Activated T-helper 17 cell treated with anti-CD3 and anti-CD28 coated beads, Interleukin-2, amount 50 U/mL, for 72 hours (primary cell): ENCODE measurements around the gene ZNF71. TPM values are rescaled to one million over a fixed set of nuclear protein-coding genes. Genes with fewer than 3 reads are reported as not detected.

ENCODE experiments used
- ATAC-seq: fragments of 150-1000 bp; cut with Tn5 transposase; replicated peaks from 2 replicates; pipeline ENCODE4 v1.10.0; 2021; ENCODE audit warnings: mild to moderate bottlenecking, moderate library complexity
- H3K27ac Mint-ChIP-seq: one replicate; pipeline ENCODE4 v1.8.0; 2022; ENCODE audit warnings: mixed read lengths
- H3K27me3 Mint-ChIP-seq: one replicate; pipeline ENCODE4 v1.8.0; 2022; ENCODE audit warnings: mixed read lengths
- H3K36me3 Mint-ChIP-seq: one replicate; pipeline ENCODE4 v1.8.0; 2022; ENCODE audit warnings: low read depth, mild to moderate bottlenecking, mixed read lengths
- H3K4me1 Mint-ChIP-seq: one replicate; pipeline ENCODE4 v1.8.0; 2022; ENCODE audit warnings: mixed read lengths
- H3K4me3 Mint-ChIP-seq: one replicate; pipeline ENCODE4 v1.8.0; 2022; ENCODE audit warnings: mild to moderate bottlenecking, mixed read lengths
- H3K9me3 Mint-ChIP-seq: one replicate; pipeline ENCODE4 v1.8.0; 2022; ENCODE audit warnings: mixed read lengths
- total RNA-seq, 2 donors: library from RNA; stranded (reverse); gene quantifications; one replicate each; pipeline ENCODE4 v1.2.3, GENCODE V29; 2022

Gene ZNF71
- total RNA-seq, 2 donors from 2014 or later = 4.3 to 4.8 TPM

- Mint-ChIP-seq H3K9me3 (peaks cover 26% of the 10 kb centered on the region), H3K36me3 (peaks cover 69% of the 10 kb centered on the region), H3K4me1 (peaks cover 3% of the 10 kb centered on the region), H3K27me3 (no peaks in the 10 kb centered on the region), H3K4me3 (no peak overlapping the region), H3K27ac (no peak overlapping the region)
- ATAC-seq = no peak
Observed at GRCh38 chr19:56603829-56604228, 8.7 kb downstream of the ZNF71 start.

DNA sequence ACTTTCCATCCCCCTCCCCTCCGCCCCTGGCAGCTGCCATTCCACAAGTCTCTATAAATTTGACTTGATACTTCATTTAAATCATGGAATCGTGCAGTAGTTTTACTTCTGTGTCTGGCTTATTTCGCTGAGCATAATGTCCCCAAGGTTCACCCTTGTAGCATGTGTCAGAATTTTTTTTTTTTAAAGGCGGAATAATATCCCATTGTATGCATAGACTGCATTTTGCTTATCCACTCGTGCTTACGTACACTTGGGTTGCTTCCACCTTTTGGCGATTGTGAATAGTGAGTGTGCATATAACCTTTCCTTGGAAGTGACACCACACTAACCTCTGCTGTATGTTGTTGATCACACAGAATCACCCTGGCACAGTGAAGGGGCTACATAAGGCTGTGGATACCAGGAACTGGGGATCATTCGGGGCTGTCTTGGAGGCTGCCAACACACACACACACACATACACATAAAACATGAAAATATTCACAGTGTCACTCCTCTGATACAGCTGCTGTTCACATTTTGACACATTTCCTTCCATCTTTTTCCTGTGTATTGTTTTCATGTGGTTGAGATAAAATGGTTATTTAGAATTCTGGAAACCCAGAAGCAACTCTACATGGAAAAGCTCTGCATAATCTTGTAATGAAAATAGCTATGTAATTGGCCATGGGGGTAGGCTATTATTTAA, 13.3 kb downstream of the ZNF71 start:
- H3K9me3 Mint-ChIP-seq = peaks cover 33% of the 10 kb centered on the region
- peaks cover 63% of the 10 kb centered on the region for H3K36me3 Mint-ChIP-seq
- H3K4me1 Mint-ChIP-seq = no peaks in the 10 kb centered on the region
- H3K27ac Mint-ChIP-seq = no peak overlapping the region
- ATAC-seq = no peak
- no peak overlapping the region for H3K4me3 Mint-ChIP-seq
- no peaks in the 10 kb centered on the region for H3K27me3 Mint-ChIP-seq

DNA sequence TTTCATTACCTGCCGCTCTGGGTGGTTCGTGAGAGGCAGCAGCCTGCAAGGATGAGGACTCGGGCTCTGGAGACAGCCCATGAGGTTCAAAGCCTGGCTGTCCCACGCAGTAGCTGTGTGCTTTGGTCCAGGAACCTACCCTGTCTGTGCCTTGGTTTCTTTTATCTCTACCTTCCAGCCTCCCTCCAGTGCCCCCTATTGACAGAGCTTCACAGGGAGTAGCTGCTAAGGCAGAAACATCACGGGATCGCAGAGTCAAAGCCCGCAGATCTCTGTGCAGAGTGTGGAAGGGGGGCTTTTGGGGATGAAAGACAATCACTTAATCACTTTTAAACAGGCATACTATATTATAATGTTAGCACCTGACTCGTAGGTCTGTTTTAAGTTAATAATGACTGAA, 16.2 kb downstream of the ZNF71 start:
- Mint-ChIP-seq H3K27me3 (no peaks in the 10 kb centered on the region), H3K4me3 (no peak overlapping the region), H3K4me1 (no peaks in the 10 kb centered on the region), H3K36me3 (peaks cover 75% of the 10 kb centered on the region), H3K27ac (no peak overlapping the region), H3K9me3 (peaks cover 48% of the 10 kb centered on the region)
- no peak for ATAC-seq

DNA sequence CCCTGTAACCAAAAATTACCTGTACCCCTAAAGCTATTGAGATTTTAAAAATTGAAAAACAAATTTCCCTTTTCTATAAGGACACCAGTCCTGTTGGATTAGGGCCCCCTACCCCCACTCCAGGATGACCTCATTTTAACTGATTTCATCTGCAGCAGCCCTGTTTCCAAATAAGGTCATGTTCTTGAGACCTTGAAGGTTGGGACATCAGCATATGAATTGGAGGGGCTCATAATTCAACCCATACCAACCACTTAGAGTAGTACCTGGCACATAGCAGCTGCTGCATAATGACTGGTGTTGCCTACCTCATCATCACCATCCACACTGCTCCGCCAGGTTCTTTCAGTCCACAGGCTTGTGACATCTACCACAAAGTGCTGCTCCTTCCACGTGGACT, 17.6 kb downstream of the ZNF71 start:
- H3K27ac Mint-ChIP-seq = no peak overlapping the region

DNA sequence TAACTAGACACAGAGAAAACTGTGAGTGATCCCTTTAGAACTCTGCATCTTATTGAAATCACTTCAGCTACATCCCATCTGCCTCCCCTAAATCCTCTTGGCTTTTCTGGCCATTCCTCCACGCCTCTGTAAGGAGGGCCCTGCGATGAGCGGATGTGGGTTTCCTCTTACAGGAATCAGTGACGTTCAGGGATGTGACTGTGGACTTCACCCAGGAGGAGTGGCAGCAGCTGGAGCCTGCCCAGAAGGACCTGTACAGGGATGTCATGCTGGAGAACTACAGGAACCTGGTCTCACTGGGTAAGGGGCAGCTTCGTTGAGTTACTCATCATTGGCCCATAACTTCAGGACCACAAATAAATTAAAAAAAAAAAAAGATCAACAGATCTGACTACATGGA, 18.5 kb downstream of the ZNF71 start:
- H3K27me3 Mint-ChIP-seq = no peaks in the 10 kb centered on the region
- no peak overlapping the region for H3K4me3 Mint-ChIP-seq
- H3K9me3 Mint-ChIP-seq = peaks cover 44% of the 10 kb centered on the region
- no peak overlapping the region for H3K27ac Mint-ChIP-seq
- ATAC-seq = no peak
- H3K4me1 Mint-ChIP-seq = no peaks in the 10 kb centered on the region
- peaks cover 83% of the 10 kb centered on the region for H3K36me3 Mint-ChIP-seq

More for the DNA sequence above, 17.6 kb downstream of the ZNF71 start:
- no peaks in the 10 kb centered on the region for H3K4me1 Mint-ChIP-seq
- ATAC-seq = no peak
- H3K4me3 Mint-ChIP-seq = no peak overlapping the region
- peaks cover 83% of the 10 kb centered on the region for H3K36me3 Mint-ChIP-seq
- H3K27me3 Mint-ChIP-seq = no peaks in the 10 kb centered on the region
- peaks cover 49% of the 10 kb centered on the region for H3K9me3 Mint-ChIP-seq

- Mint-ChIP-seq H3K4me1 (no peaks in the 10 kb centered on the region), H3K4me3 (no peak overlapping the region), H3K36me3 (peaks cover 91% of the 10 kb centered on the region), H3K27me3 (no peaks in the 10 kb centered on the region), H3K27ac (no peak overlapping the region), H3K9me3 (peaks cover 41% of the 10 kb centered on the region)
- ATAC-seq = no peak
Observed at GRCh38 chr19:56617531-56617930, 22.4 kb downstream of the ZNF71 start.

GRCh38 chr19:56619121-56619520, 24.0 kb downstream of the ZNF71 start:
- no peak for ATAC-seq
- Mint-ChIP-seq H3K4me3 (no peak overlapping the region), H3K4me1 (no peaks in the 10 kb centered on the region), H3K27me3 (no peaks in the 10 kb centered on the region), H3K36me3 (peaks cover 89% of the 10 kb centered on the region), H3K9me3 (peaks cover 33% of the 10 kb centered on the region), H3K27ac (no peak overlapping the region)

GRCh38 chr19:56622374-56622773, 27.3 kb downstream of the ZNF71 start:
- Mint-ChIP-seq H3K27me3 (no peaks in the 10 kb centered on the region), H3K36me3 (peaks cover 68% of the 10 kb centered on the region), H3K27ac (no peak overlapping the region), H3K9me3 (peaks cover 23% of the 10 kb centered on the region), H3K4me1 (no peaks in the 10 kb centered on the region), H3K4me3 (no peak overlapping the region)
- no peak for ATAC-seq

GRCh38 chr19:56623006-56623405, 27.9 kb downstream of the ZNF71 start:
- no peaks in the 10 kb centered on the region for H3K4me1 Mint-ChIP-seq
- ATAC-seq = no peak
- H3K27ac Mint-ChIP-seq = no peak overlapping the region
- H3K4me3 Mint-ChIP-seq = no peak overlapping the region
- peaks cover 61% of the 10 kb centered on the region for H3K36me3 Mint-ChIP-seq
- peaks cover 23% of the 10 kb centered on the region for H3K9me3 Mint-ChIP-seq
- no peaks in the 10 kb centered on the region for H3K27me3 Mint-ChIP-seq

DNA sequence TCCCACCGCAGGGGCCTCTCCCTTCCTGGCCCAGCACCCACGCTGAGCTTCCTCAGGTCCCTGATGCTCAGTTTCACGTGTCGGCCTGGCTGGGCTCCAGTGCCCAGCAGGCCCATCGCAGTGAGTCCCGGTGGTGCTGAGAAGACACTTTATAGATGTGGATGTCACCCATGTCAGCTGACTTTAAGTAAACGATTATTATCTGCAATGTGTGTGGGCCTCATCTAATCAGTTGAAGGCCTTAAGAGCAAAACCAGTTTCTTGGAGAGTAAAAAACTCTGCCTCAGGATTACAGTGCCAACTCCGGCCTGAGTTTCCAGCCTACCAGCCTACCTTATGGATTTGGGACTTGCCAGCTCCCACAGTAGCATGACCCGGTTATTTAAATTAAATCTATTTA, 30.6 kb downstream of the ZNF71 start:
- Mint-ChIP-seq H3K4me3 (no peak overlapping the region), H3K27ac (no peak overlapping the region), H3K27me3 (no peaks in the 10 kb centered on the region), H3K4me1 (no peaks in the 10 kb centered on the region), H3K9me3 (peaks cover 31% of the 10 kb centered on the region), H3K36me3 (peaks cover 38% of the 10 kb centered on the region)
- no peak for ATAC-seq

GRCh38 chr19:56633021-56633420, 37.9 kb downstream of the ZNF71 start:
- peaks cover 51% of the 10 kb centered on the region for H3K9me3 Mint-ChIP-seq
- no peaks in the 10 kb centered on the region for H3K36me3 Mint-ChIP-seq
- no peak overlapping the region for H3K4me3 Mint-ChIP-seq
- no peak for ATAC-seq
- no peaks in the 10 kb centered on the region for H3K27me3 Mint-ChIP-seq
- no peak overlapping the region for H3K27ac Mint-ChIP-seq
- no peaks in the 10 kb centered on the region for H3K4me1 Mint-ChIP-seq

DNA sequence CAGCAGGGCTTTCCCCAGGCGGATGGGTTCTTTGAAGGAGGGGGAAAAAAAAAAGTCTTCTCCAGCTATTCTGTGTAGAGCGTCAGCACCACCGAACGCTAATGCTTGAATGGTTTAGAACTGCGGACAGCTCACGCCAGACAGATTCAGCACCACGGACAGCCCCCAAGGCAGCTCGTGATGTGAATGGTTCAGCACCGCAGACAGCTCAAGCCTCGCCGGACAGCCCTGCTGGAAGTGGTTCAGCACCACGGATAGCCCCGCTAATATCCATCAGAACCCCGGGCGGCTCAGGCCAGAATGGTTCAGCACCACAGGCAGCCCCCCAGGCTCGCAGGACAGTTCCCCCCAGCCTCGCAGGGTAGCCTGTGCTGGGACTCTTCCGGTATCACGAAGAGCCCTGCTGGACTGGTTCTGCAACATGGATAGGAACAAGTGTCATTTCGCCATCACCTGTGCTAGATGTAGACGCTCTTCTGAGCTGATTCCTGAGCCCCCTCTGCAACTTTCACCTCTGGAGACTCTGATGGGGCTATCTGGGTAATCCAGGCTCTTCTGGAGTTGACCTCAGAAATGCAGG, 43.0 kb downstream of the ZNF71 start:
- peaks cover 3% of the 10 kb centered on the region for H3K27me3 Mint-ChIP-seq
- no peaks in the 10 kb centered on the region for H3K36me3 Mint-ChIP-seq
- ATAC-seq = no peak
- H3K4me3 Mint-ChIP-seq = no peak overlapping the region
- H3K4me1 Mint-ChIP-seq = no peaks in the 10 kb centered on the region
- H3K27ac Mint-ChIP-seq = no peak overlapping the region
- H3K9me3 Mint-ChIP-seq = peaks cover 42% of the 10 kb centered on the region

GRCh38 chr19:56639217-56639616, 44.1 kb downstream of the ZNF71 start:
- peaks cover 8% of the 10 kb centered on the region for H3K27me3 Mint-ChIP-seq
- H3K4me1 Mint-ChIP-seq = no peaks in the 10 kb centered on the region
- peaks cover 6% of the 10 kb centered on the region for H3K36me3 Mint-ChIP-seq
- H3K4me3 Mint-ChIP-seq = no peak overlapping the region
- ATAC-seq = no peak
- H3K27ac Mint-ChIP-seq = no peak overlapping the region
- peaks cover 37% of the 10 kb centered on the region for H3K9me3 Mint-ChIP-seq

DNA sequence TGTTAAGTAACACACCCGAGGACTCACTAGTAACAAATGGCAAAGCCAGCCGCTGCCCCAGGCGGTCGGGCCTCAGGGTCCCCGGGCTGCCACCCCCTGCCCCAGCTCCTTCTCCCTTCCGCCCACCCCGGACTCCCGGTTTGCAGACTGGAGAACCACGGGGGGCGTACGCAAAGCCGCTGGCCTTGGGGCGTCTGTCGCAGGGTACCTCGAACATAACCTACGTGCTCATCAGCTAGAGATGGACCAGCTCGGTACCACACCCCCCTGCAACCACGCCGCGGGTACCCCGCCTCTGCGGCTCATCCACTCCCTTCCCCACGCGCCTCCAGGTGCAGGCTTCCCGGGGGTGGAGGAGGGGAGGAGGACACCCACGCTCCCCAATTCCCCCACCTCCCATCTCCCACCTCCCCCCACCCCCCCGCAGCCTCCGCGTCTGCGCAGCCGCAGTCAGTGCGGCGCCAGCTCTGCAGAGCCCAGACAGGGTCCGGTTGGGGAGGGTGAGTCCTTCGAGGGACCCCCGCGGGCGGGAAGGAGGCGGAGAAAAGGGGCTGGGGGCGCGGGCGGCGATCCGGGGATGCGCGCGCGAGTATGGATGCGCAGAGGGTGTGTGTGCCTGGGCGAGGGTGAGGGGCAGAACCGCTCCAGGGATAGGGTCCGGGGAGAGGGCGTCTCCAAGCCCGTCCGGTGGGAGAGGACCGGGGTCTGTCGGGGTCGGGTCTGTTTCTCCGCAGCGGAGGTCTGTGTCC, 47.8 kb downstream of the ZNF71 start, which contains the start of gene SMIM17:
TSS of gene SMIM17 (plus strand) at position 449 of the 749 bp plus-strand sequence. CDS start 2,509 bp downstream, outside the sequence.
- ATAC-seq = no peak
- H3K9me3 Mint-ChIP-seq = peaks cover 44% of the 10 kb centered on the region
- H3K27me3 Mint-ChIP-seq = peaks cover 14% of the 10 kb centered on the region
- no peak within 1 kb of the TSS for H3K4me3 Mint-ChIP-seq
- no peak within 1 kb of the TSS for H3K27ac Mint-ChIP-seq
- H3K36me3 Mint-ChIP-seq = peaks cover 8% of the 10 kb centered on the region
- no peaks in the 10 kb centered on the region for H3K4me1 Mint-ChIP-seq

DNA sequence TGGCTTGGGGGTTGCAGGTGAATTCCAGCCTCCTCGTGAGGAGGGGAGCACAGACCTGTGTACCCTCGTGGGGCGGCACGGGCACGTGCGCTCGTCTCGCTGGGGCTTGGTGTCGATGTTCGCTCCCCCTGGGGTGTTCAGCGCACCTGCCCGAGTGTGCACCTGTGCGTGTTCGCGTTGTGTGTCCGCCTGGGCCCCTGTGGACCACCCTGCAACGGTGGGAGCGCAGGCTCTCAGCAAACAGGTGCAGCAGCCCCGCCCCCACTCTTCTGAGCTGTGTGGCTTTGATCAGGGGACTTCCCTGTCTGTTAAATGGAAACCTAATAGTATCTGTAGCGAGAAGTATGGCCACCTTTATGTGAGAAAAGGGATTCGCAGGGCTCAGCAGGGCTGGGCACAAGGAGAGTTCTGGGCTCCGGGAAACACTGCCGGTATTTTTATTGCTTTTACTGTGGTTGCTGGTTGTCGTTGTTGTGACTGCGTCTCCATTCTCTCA, 48.4 kb downstream of the ZNF71 start:
- no peak for ATAC-seq
- no peaks in the 10 kb centered on the region for H3K4me1 Mint-ChIP-seq
- no peak overlapping the region for H3K4me3 Mint-ChIP-seq
- no peak overlapping the region for H3K27ac Mint-ChIP-seq
- peaks cover 14% of the 10 kb centered on the region for H3K27me3 Mint-ChIP-seq
- H3K36me3 Mint-ChIP-seq = peaks cover 8% of the 10 kb centered on the region
- peaks cover 48% of the 10 kb centered on the region for H3K9me3 Mint-ChIP-seq
